ENCODE results near the gene IER2.

IER2 gene

GRCh38 chr19:13134626-13135025 is 15.6 kb upstream of the IER2 start:
- TF ChIP-seq CTCF (IDR thresholded peaks at IDR 0.05; ENCODE audit: control insufficient read depth, insufficient read depth, low read depth, low read length, missing control alignments) = no peak
- no peak for DNase-seq (ENCODE audit: low read depth)

GRCh38 chr19:13135068-13136062 is 14.8 kb upstream of the IER2 start:
- no peak for DNase-seq (ENCODE audit: low read depth)
- no peak for TF ChIP-seq CTCF (IDR thresholded peaks at IDR 0.05; ENCODE audit: control insufficient read depth, insufficient read depth, low read depth, low read length, missing control alignments)
- no peak overlapping the region for H3K4me3 ChIP-seq (ENCODE audit: control insufficient read depth, low read depth, low read length)

More at GRCh38 chr19:13134626-13135025, 15.6 kb upstream of the IER2 start:
- H3K4me3 ChIP-seq (ENCODE audit: control insufficient read depth, low read depth, low read length) = no peak overlapping the region

GRCh38 chr19:13137290-13137794 is 12.9 kb upstream of the IER2 start:
- TF ChIP-seq CTCF (IDR thresholded peaks at IDR 0.05; ENCODE audit: control insufficient read depth, insufficient read depth, low read depth, low read length, missing control alignments) = no peak
- no peak for DNase-seq (ENCODE audit: low read depth)
- no peak overlapping the region for H3K4me3 ChIP-seq (ENCODE audit: control insufficient read depth, low read depth, low read length)

- no peak for TF ChIP-seq CTCF (IDR thresholded peaks at IDR 0.05; ENCODE audit: control insufficient read depth, insufficient read depth, low read depth, low read length, missing control alignments)
- DNase-seq (ENCODE audit: low read depth) = no peak
- no peak overlapping the region for H3K4me3 ChIP-seq (ENCODE audit: control insufficient read depth, low read depth, low read length)
Measured at GRCh38 chr19:13138171-13138915, 11.9 kb upstream of the IER2 start.

GRCh38 chr19:13138916-13139198 is 11.4 kb upstream of the IER2 start:
- TF ChIP-seq CTCF (IDR thresholded peaks at IDR 0.05; ENCODE audit: control insufficient read depth, insufficient read depth, low read depth, low read length, missing control alignments) = no peak
- DNase-seq (ENCODE audit: low read depth) = no peak
- H3K4me3 ChIP-seq (ENCODE audit: control insufficient read depth, low read depth, low read length) = no peak overlapping the region

- TF ChIP-seq CTCF (IDR thresholded peaks at IDR 0.05; ENCODE audit: control insufficient read depth, insufficient read depth, low read depth, low read length, missing control alignments) = no peak
- no peak for DNase-seq (ENCODE audit: low read depth)
Measured at GRCh38 chr19:13139633-13140311, 10.4 kb upstream of the IER2 start.

More at GRCh38 chr19:13139633-13140311, 10.4 kb upstream of the IER2 start:
- H3K4me3 ChIP-seq (ENCODE audit: control insufficient read depth, low read depth, low read length) = no peak overlapping the region
